Heart right ventricle (tissue), 16 donors: ENCODE data around the gene MAP7D2. TPM values are rescaled to one million over a fixed set of nuclear protein-coding genes. Genes with fewer than 3 reads are reported as not detected.
A peak's percentile ranks its signal among the peaks of the same experiment; 100 is the strongest.
"Not testable (repeated sequence)": the region's sequence is repeated elsewhere in the genome, so short reads cannot be mapped to it uniquely, and the experiment has no call there.

Source experiments
- ATAC-seq, 8 donors: fragments of 200-7000 bp; cut with Tn5 transposase; one replicate each; pipeline ENCODE4 v1.9.1; 2020; ENCODE audit warnings: mild to moderate bottlenecking in 8 of 8, moderate library complexity in 8 of 8, moderate number of reproducible peaks in 1 of 8
- DNase-seq, 2 donors: peaks; one replicate each; pipeline ENCODE4 v3.0.0-alpha.2; 2020
- H3K27ac ChIP-seq, 10 donors: fragments of 200-600 bp; sonication (generic) in 2 of 10; one replicate each; pipeline versions ENCODE4 v1.5.0 to v1.8.0; 2020 to 2022; ENCODE audit warnings: mild to moderate bottlenecking in 3 of 10
- H3K27me3 ChIP-seq, 7 donors: fragments of 200-600 bp; one replicate each; pipeline ENCODE4 v1.8.0; 2021 to 2022; ENCODE audit warnings: mild to moderate bottlenecking in 2 of 7
- H3K36me3 ChIP-seq, 9 donors: fragments of 200-600 bp; sonication (generic) in 1 of 9; one replicate each; pipeline versions ENCODE4 v1.5.0 to v1.8.0; 2020 to 2022; ENCODE audit warnings: mild to moderate bottlenecking in 2 of 9
- H3K4me1 ChIP-seq, 9 donors: fragments of 200-600 bp; sonication (generic) in 1 of 9; one replicate each; pipeline versions ENCODE4 v1.5.0 to v1.8.0; 2020 to 2022; ENCODE audit warnings: mild to moderate bottlenecking in 4 of 9
- H3K4me3 ChIP-seq, 10 donors: fragments of 200-600 bp; sonication (generic) in 2 of 10; one replicate each; pipeline versions ENCODE4 v1.5.0 to v1.8.0; 2020 to 2022; ENCODE audit warnings: mild to moderate bottlenecking in 7 of 10, moderate library complexity in 2 of 10
- H3K9me3 ChIP-seq, 11 donors: fragments of 200-600 bp in 10 of 11; sonication (generic) in 2 of 11; one replicate each; pipeline versions ENCODE4 v1.5.0 to v1.8.0; 2013 to 2022; ENCODE audit warnings: mild to moderate bottlenecking in 2 of 11, control low read depth in 1 of 11, moderate library complexity in 1 of 11
- CTCF ChIP-seq, 9 donors: fragments of 200-600 bp; sonication (generic) in 2 of 9; IDR thresholded peaks; one replicate each; pipeline versions ENCODE4 v1.5.0 to v1.8.0; 2021 to 2022; ENCODE audit warnings: antibody characterized with exemption in 9 of 9, mild to moderate bottlenecking in 5 of 9, moderate library complexity in 1 of 9
- WGBS, 2 donors: extraction: QIAGEN DNeasy Blood & Tissue Kit; methylation state at CpG; one replicate each; pipeline ENCODE4 v1.1.7; 2013; ENCODE audit warnings: inconsistent platforms in 1 of 2; 5-methylcytosine and 5-hydroxymethylcytosine counted together
- intact Hi-C, 10 donors: fragments of 100-400 bp; cut with DNase I; formaldehyde crosslinking; loops; one replicate each; pipeline versions ENCODE4 v1.11.1 to v1.14.2; 2022
- polyA plus RNA-seq, 2 donors: library from polyadenylated mRNA; stranded (reverse); fragments of 200-250 nt; gene quantifications; one replicate each; pipeline ENCODE4 v1.2.3, GENCODE V29; 2013
- total RNA-seq, 10 donors: library from RNA; stranded (reverse); fragmentation: NEBNext Ultra II Directional in 3 of 10; extraction: Animal tissue kit (Norgen Biotek cat#: 25700) in 3 of 10; gene quantifications; one replicate each; pipeline versions ENCODE4 v1.2.1 to v1.2.4, GENCODE V29; 2021 to 2023
- donor health status: Arrhythmogenic right ventricular cardiomyopathy.
- donor health status: ischemic (EF 13 %, LVEDD 7.1; RV severe dilation, severe dysfunction).
- donor health status: healthy with polysubstance abuse.
- donor health status: DM: no; HTN: yes; CAD: no.
- donor health status: DM: no; HTN: no; CAD: no.
- donor health status: ischemic (EF 25% LVEDD 6.9; RV normal size, moderate dysfunction).
- donor health status: ischemic (EF 25% LVEDD 5.7; RV mildly dilated, moderate dysfunction).
- donor health status: healthy.
- donor health status: DM: yes; HTN: yes; CAD: no.
- donor health status: Ischemic cardiomyopathy.
- donor health status: ischemic (EF 35%, LVEDD 5.7; RV mildly dilated, moderate dysfunction).
- donor health status: nonischemic (EF 11% LVEDD 7.7; RV severe dilation, severe dysfunction).
- donor health status: DM: yes; HTN: yes; CAD: no.
- donor health status: PGD.
- donor health status: ischemic (EF 29% LVEDD 5.4; RV normal size, mild dysfunction).
- donor health status: nonischemic (EF 23%, LVEDD 6.1; RV moderate dilation, normal function).

The MAP7D2 gene
- total and polyA plus RNA-seq, 12 donors: 0.03 to 0.82 (median 0.38) TPM

- peaks cover 0 to 75% (median 6%) of the 10 kb centered on the region in 9 donors for H3K36me3 ChIP-seq
Measured at GRCh38 chrX:20128670-20129069, 12.0 kb upstream of the MAP7D2 start.

GRCh38 chrX:20127440-20127839 lies 10.7 kb upstream of the MAP7D2 start:
- intact Hi-C loops: loop anchor here in 5 of 10 donors (10.0 kb wide), 1 partner anchor 223 kb away; no protein-coding TSS in a partner anchor
- H3K36me3 ChIP-seq: peaks cover 0 to 64% (median 4%) of the 10 kb centered on the region in 9 donors
- H3K27me3 ChIP-seq, H3K9me3 ChIP-seq, ATAC-seq, H3K4me3 ChIP-seq, H3K27ac ChIP-seq, H3K4me1 ChIP-seq, DNase-seq: not testable (repeated sequence)
- TF ChIP-seq CTCF (IDR thresholded peaks at IDR 0.05): peak in 7 of 9 donors; percentile 25 to 48 (median 39)
- 0 to 1% methylated on average over 3 of the region's 3 CpGs for WGBS, 2 donors

More at GRCh38 chrX:20128670-20129069, 12.0 kb upstream of the MAP7D2 start:
- WGBS, 2 donors: 47 to 49% methylated on average over 4 of the region's 4 CpGs
- intact Hi-C loops: loop anchor here in 5 of 10 donors (10.0 kb wide), 1 partner anchor 224 kb away; no protein-coding TSS in a partner anchor
- no peak overlapping the region for H3K4me3 ChIP-seq
- no peaks in the 10 kb centered on the region for H3K27me3 ChIP-seq
- H3K4me1 ChIP-seq: peaks cover 0 to 13% (median 0%) of the 10 kb centered on the region in 9 donors
- no peak for TF ChIP-seq CTCF (IDR thresholded peaks at IDR 0.05)
- H3K27ac ChIP-seq: no peak overlapping the region
- ATAC-seq (no peak), DNase-seq (peak in 1 of 2 donors; percentile 10)
- no peaks in the 10 kb centered on the region for H3K9me3 ChIP-seq

- H3K4me1 ChIP-seq, H3K27ac ChIP-seq, DNase-seq, ATAC-seq, H3K27me3 ChIP-seq, H3K9me3 ChIP-seq, H3K4me3 ChIP-seq: not testable (repeated sequence)
- intact Hi-C loops: loop anchor here in 5 of 10 donors (10.0 kb wide), 1 partner anchor 222 kb away; no protein-coding TSS in a partner anchor
- WGBS, 2 donors: 90% methylated on average over 1 of the region's 1 CpG; no CpG with 5 or more reads in 1 of the 2 donors
- peaks cover 0 to 58% (median 1%) of the 10 kb centered on the region in 9 donors for H3K36me3 ChIP-seq
Measured at GRCh38 chrX:20126833-20127232, 10.1 kb upstream of the MAP7D2 start.

- no peak for ATAC-seq
- Histone ChIP-seq H3K36me3 (peaks cover 0 to 40% (median 0%) of the 10 kb centered on the region in 9 donors), H3K9me3 (no peaks in the 10 kb centered on the region), H3K27me3 (no peaks in the 10 kb centered on the region), H3K27ac (no peak overlapping the region), H3K4me3 (no peak overlapping the region), H3K4me1 (peaks cover 0 to 6% (median 0%) of the 10 kb centered on the region in 9 donors)
- TF ChIP-seq CTCF (IDR thresholded peaks at IDR 0.05): no peak
- intact Hi-C loops: loop anchor here in 6 of 10 donors (5.0 to 10.0 kb wide), 2 partner anchors 220 to 223 kb away; no protein-coding TSS in a partner anchor
- DNase-seq: no peak
Measured at GRCh38 chrX:20124964-20125363, 8.3 kb upstream of the MAP7D2 start.
